RCC 7860 (cell line): ENCODE measurements around the gene SPACA7.

ENCODE experiments used
- DNase-seq: peaks from one replicate; pipeline ENCODE4 v3.0.0-alpha.2; 2015; ENCODE audit warnings: low spot score
- FAIRE-seq: peaks from 2 replicates; lab custom pipeline; 2012; peaks lifted over from hg19 to GRCh38; lab: Jason Lieb, UNC

Gene SPACA7, protein sequence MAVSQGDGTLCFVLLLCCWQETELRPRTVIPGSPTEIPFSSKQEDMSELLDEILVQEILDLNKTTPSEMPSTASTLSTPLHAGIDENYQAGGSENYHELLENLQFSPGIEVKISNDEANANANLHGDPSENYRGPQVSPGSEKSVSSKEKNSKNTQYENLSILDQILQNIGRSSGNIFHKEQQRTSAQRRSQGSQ

DNA sequence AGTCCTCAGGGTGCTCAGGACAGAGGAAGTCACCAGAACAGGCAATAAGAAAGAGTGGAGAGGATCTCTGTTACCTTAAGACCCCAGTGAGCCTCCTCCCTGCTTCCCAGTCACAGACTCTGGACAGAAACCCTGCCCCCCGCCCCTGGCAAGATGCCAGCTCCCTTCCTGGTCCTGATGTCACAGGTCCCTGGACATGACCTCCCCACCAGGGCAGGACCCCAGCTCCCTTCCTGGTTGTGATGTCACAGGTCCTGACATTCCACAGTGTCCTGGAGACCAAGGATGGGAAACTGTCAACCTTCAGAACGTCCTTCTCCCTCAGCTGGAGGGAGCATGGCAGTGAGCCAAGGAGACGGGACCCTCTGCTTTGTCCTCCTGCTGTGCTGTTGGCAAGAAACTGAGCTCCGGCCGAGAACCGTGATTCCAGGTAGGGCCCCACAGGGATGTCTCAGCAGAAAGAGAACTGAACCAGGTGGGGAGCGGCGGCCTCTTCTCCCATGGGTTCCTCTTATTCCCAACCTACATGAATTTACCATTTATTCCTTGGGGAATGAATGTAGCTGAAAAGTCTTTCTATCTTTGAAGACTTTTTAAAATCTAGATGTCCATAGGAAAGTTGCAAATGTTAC is at the start of gene SPACA7:
SPACA7 (plus strand) TSS at position 306 of the 632 bp plus-strand sequence; CDS start at position 337, 31 bp downstream.
- FAIRE-seq: no peak

GRCh38 chr13:112326821-112327370 is 49.3 kb upstream of the SPACA7 start:
- DNase-seq (no peak), FAIRE-seq (no peak)

More for the DNA sequence above, at the start of gene SPACA7:
- no peak for DNase-seq

DNA sequence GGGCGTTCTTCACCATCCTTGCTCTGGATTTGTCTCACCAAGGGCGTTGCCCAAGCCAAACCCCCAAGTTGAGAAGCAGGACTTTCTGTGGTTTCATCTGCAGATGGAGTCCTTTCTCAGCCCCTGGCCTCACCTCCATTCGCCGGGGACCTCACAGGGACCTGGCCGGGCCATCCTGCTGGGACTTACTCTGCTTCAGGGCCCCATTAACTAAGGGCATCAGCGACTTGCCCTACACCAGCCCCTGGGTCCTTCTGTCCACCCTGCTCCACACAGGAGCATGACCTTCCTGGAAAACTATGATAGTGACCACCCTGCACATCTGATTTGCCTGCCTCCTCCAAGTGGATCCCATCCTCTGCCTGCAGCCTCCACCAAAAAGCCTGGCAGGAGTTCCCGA is 47.2 kb upstream of the SPACA7 start:
- no peak for FAIRE-seq
- DNase-seq: no peak

GRCh38 chr13:112329376-112329775 is 46.8 kb upstream of the SPACA7 start:
- no peak for DNase-seq
- no peak for FAIRE-seq

DNA sequence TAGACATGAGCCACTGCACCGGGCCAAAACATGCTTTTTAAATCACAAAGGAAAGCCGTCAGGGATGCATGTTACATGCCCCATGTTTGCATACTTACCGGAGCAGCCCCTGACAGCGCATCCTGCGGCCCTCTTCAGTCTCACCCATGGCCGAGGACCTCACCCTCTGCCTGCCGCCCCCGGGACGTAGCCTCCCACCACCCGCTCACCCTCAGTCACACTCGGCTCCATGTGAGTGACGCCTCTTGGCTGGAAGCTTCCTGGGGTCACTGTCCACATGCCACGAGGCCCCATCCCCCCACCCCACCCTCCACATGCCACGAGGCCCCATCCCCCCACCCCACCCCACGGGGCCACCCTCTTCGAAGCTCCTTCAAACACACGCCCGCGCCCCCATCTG is 46.1 kb upstream of the SPACA7 start:
- FAIRE-seq (no peak), DNase-seq (no peak)

- FAIRE-seq (no peak), DNase-seq (no peak)
Observed at GRCh38 chr13:112330479-112331381, 45.4 kb upstream of the SPACA7 start.

DNA sequence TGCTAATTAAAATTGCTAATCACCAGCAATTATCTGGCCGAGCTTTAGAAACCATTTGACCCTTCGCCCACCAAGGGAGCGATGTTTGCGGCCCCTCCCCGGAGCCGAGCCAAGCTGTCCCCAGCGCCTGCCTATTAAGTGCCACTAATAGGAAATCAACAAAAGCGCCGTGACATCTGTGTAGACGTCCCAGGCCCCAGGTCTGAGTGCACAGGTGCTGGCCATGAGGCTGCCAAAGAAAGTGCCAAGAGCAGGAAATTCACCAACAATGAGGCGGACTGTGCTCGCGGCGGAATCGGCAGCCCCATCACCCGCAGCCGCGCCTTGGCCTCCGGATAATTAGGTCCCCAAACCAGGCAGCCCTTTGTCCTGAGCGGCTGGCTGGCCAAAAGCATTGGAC is 44.5 kb upstream of the SPACA7 start:
- DNase-seq (no peak), FAIRE-seq (no peak)

GRCh38 chr13:112332727-112333126 is 43.4 kb upstream of the SPACA7 start:
- DNase-seq (no peak), FAIRE-seq (no peak)

DNA sequence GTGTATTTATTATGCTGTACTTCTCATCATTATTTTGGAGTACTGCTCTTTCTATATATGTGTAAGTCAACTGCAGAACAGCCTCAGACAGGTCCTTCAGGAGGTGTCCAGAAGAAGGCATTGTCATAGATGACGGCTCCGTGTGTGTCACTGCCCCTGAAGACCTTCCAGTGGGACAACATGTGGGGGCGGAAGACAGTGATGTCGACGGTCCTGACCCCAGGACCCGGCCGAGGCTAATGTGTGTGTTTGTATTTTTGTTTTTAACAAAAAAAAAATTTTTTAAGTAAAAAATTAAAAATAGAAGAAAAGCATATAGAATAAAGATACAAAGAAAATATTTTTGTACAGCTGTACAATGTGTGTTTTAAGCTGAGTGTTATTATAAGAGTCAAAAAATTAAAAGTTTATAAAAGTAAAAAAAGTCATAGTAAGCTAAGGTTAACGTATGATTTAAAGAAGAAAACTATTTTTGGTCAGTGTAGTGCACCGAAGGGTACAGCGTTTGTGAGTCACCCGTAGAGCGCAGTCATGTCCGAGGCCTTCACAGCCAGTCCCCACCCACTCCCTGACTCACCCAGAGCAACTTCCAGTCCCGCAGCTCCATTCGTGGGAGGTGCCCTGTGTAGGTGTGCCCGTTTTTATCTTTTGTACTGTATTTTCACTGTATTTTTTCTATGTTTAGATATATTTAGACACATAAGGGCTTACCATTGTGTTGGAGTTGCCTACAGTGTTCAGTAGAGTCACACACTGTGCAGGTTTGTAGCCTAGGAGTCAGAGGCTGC is 42.2 kb upstream of the SPACA7 start:
- DNase-seq (peak; percentile 28), FAIRE-seq (peak; percentile 72)

DNA sequence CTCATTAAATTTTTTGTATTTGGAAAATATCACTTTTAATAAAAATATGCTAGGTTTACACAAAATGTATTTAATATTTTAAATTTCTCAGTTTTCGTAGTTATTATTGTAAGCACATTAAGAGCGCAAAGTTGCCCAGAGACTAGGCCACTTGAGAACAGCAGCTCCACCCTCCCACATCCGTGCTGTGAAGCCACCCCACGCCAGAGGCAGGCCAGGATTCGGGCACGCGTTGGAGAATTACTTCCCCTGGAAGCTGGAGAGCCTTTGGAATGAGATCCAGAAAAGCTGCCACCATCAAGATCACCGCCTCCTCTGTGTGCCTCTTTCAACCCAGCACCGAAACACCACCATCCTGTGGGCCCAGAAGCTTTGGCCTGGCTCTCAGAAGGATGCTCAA is 41.0 kb upstream of the SPACA7 start:
- DNase-seq (no peak), FAIRE-seq (no peak)

DNA sequence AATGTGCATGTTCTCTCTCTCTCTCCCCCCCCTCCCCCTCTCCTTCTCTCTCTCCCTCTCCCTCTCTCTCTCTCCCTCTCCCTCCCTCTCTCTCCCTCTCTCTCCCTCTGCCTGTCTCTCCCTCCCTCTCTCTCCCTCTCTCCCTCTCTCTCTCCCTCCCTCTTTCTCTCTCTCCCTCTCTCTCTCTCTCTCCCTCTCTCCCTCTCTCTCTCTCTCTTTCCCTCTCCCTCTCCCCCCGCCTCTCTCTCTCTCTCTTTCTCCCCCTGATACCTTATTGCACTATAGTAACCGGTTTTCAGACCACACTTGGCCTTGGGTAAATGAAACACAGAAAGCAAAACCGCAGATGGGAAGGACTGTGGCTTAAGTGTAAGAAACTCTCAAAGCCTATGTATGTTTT is 34.7 kb upstream of the SPACA7 start:
- FAIRE-seq (no peak), DNase-seq (no peak)

DNA sequence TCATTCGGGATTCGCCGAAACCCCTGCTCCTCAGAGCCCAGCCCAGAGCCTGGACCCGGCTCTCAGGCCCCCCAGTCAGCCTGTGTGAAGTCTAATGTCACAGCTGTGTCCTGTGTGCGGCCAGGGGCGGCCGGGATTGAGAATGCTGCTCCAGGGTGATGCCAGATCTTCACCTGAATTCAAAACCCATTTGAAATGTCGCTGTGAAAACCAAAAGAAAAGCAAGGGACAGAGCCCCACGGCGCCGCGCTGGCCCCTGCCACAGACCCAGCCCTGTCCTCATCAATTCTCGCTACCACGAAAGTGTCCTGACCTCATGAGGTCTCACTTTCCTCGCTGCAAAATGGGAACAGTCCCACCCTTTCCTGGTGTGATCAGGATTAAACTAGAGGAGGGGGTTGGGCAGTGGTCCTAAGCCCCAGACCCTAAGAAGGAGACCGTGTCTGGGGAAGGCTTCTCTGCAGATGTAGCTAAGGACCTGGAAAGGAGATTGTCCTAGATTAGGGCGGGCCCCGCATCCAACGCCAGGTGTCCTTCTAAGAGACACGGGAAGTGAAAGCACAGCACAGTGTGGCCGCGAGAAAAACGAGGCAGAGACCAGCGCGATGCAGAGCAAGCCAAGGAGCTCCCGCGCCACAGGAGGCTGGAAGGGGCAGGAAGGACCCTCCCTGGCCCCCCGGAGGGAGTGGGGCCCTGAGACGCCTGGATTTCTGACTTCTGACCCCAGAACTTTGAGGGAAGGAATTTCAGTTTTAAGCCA is 34.0 kb upstream of the SPACA7 start:
- FAIRE-seq: no peak
- no peak for DNase-seq

- no peak for FAIRE-seq
- no peak for DNase-seq
Observed at GRCh38 chr13:112342841-112343361, 33.3 kb upstream of the SPACA7 start.

GRCh38 chr13:112343591-112343990 is 32.6 kb upstream of the SPACA7 start:
- DNase-seq: no peak
- FAIRE-seq: no peak

DNA sequence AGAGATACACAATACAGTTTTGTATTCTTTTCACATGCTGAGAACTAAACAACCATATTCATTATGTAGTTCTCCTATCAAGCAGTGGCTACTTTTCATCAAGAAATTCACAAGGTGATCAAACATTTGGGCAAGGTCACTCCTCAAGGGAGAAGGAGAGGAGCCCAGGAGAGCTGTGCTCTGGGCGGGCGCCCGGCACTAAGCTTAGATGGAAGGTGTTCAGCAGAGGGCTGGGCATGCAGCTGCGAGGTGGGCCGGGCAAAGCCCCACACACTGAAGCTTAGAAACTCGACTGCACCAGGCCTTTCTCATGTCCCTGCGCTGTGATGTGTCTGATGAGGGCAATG is 30.4 kb upstream of the SPACA7 start:
- no peak for FAIRE-seq
- no peak for DNase-seq

- no peak for FAIRE-seq
- DNase-seq: no peak
Observed at GRCh38 chr13:112346173-112346898, 29.8 kb upstream of the SPACA7 start.

DNA sequence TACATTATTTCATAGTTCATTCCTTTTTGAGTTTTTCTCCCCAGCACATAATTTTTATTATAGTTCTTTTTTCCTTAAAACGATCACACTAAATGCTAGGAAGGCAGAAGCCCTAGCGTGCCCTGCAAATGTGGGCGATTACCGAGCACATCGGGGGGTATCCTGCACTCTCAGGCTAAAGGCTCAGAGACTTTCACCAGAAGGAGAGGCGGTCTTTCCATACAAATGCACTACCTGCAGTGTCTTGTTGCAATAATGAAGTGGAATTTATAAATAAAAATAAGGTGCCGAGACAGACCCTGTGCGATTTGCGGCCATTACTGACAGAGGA is 29.3 kb upstream of the SPACA7 start:
- FAIRE-seq (no peak), DNase-seq (no peak)

GRCh38 chr13:112347986-112348385 is 28.2 kb upstream of the SPACA7 start:
- DNase-seq (no peak), FAIRE-seq (no peak)

- FAIRE-seq (no peak), DNase-seq (no peak)
Observed at GRCh38 chr13:112348642-112349345, 27.4 kb upstream of the SPACA7 start.
